NCI-H1694 treated with DMSO at 0.1 percent for 48 hours (cell line): Measurements from ENCODE around the gene ARMC3.
"Not testable (repeated sequence)": the region's sequence is repeated elsewhere in the genome, so short reads cannot be mapped to it uniquely, and the experiment has no call there.

Source experiments
- DNase-seq: peaks from one replicate; lab custom pipeline; 2025; lab: John Stamatoyannopoulos, UW

ARMC3 gene

DNA sequence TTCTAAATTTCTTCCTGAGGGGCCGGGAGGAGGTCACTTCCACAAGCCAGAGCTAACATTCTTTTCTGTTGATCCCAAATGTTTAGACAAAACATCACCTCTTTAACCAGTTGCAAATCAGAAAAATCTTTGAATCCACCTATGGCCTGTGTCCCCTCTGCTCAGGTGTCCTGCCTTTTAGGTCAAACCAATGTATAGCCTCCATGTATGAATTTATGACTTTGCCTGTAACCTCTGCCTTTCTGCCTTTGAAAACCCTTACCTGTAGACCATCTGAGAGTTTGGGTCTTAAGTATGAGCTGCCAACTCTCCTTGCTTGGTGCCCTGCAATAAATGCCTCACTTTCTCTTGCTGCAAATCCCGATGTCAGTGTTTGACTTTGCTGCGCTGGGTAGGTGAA is 123.4 kb downstream of the ARMC3 start:
- no peak for DNase-seq

- no peak for DNase-seq
Measured at GRCh38 chr10:23051855-23052331, 124.0 kb downstream of the ARMC3 start.

DNA sequence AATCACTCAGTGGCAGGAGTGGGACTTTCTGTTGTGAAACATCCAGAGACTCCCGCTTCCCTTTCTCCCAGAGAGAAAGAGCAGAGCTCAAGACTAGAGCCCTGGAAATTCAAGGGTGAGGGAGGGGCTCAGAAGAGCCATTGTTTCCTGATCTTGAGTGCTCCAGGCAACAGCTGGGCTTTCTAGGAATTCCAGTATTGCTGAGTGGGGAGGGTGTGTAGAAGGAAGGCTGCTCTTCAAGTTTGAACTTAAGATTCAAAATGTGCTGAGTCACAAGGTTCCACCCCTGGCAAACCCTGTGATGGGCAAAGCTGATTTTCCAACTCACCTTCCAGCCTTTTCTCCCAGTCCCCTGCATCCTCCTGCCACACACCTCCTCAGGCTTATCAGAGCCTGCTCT is 125.2 kb downstream of the ARMC3 start:
- no peak for DNase-seq

GRCh38 chr10:23055424-23056185 is 127.8 kb downstream of the ARMC3 start:
- DNase-seq, result no peak

GRCh38 chr10:23056186-23056579 is 128.3 kb downstream of the ARMC3 start:
- DNase-seq, result no peak

- no peak for DNase-seq
Measured at GRCh38 chr10:23058366-23058765, 130.5 kb downstream of the ARMC3 start.

- no peak for DNase-seq
Measured at GRCh38 chr10:23060918-23061317, 133.1 kb downstream of the ARMC3 start.

DNA sequence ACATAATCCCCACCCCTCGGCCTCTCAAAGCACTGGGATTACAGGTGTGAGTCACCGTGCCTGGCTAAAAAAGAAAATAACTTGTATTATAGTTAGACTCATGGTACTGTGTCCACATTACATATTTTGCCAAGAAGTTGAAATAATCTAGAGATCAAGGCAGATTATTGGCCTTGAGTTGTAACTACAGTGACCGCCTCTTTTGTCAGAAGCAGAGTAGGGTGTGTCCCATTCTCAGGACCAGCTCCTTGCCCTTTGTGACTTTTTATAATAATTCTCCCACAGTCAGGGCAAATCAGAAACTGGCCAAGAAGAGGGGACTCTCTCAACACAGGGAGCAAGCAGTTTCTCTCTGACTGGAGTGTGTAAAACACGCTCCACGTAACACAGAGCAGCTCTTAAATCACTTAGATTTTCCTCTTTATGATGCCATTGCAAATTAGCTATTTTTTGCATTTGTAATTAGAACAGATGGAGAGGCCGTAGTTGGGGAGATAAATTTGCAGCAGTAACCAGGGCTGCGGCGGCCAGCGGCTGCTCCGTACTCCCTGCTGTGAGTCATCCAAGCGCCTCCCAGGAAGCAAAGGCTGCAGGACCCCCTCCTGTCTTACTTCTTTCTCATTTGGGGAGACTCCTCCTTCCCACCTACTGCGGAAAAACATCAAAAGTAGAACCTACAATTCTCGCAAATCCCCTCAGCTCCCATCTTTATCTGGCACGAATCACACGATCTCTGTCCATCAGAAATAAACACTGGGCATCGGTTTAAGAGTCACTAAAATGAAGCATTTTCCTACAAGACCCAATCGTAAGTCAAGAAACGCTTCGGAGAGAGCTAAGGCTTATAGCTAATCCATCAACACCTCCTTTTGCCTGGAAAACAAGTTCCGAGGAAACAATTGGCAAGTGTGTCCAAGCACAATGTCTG is 135.5 kb downstream of the ARMC3 start:
- DNase-seq, result no peak

GRCh38 chr10:23063973-23064812 is 136.3 kb downstream of the ARMC3 start:
- DNase-seq, result no peak

- not testable (repeated sequence) for DNase-seq
Measured at GRCh38 chr10:23064813-23065114, 136.9 kb downstream of the ARMC3 start.

- DNase-seq, result peak; percentile 20
Measured at GRCh38 chr10:23065181-23065948, 137.5 kb downstream of the ARMC3 start.

DNA sequence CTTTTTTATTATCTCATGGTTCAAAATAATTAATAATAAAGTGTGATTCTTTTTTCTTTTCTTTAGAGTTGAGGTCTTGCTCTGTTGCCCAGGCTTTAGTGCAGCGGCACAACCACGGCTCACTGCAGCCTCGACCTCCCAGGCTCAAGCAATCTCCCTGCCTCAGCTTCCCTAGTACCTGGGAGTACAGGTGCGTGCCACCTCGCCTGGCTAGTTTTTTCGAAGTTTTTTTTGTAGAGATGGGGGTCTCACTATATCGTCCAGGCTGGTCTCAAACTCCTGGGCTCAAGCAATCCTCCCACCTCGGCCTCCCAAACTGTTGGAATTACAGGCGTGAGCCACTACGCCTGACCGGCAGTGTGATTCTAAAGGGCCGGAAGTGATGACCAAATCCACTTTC is 139.5 kb downstream of the ARMC3 start:
- no peak for DNase-seq

- peak; percentile 48 for DNase-seq
Measured at GRCh38 chr10:23067939-23068775, 140.3 kb downstream of the ARMC3 start.

GRCh38 chr10:23069019-23069815 is 141.4 kb downstream of the ARMC3 start:
- no peak for DNase-seq

GRCh38 chr10:23070092-23070912 is 142.4 kb downstream of the ARMC3 start:
- not testable (repeated sequence) for DNase-seq

- DNase-seq, result no peak
Measured at GRCh38 chr10:23070913-23071218, 143.0 kb downstream of the ARMC3 start.

- not testable (repeated sequence) for DNase-seq
Measured at GRCh38 chr10:23072593-23072992, 144.7 kb downstream of the ARMC3 start.

- DNase-seq, result no peak
Measured at GRCh38 chr10:23073527-23073926, 145.7 kb downstream of the ARMC3 start.

- no peak for DNase-seq
Measured at GRCh38 chr10:23075672-23076071, 147.8 kb downstream of the ARMC3 start.
